Fibroblast of the aortic adventitia (primary cell): ENCODE data around the gene C2CD4A. TPM values are rescaled to one million over a fixed set of nuclear protein-coding genes. Genes with fewer than 3 reads are reported as not detected.
"Not testable (repeated sequence)": the region's sequence is repeated elsewhere in the genome, so short reads cannot be mapped to it uniquely, and the experiment has no call there.

Source experiments
- DNase-seq: peaks from one replicate; pipeline ENCODE4 v3.0.0-alpha.2; 2010; ENCODE audit warnings: low read depth
- H3K4me3 ChIP-seq: 2 replicates; pipeline ENCODE4 v1.5.1; 2011; ENCODE audit warnings: low read depth, mild to moderate bottlenecking, control low read depth, low read length, moderate library complexity
- CTCF ChIP-seq: IDR thresholded peaks from 2 replicates; pipeline ENCODE4 v1.5.1; 2011; ENCODE audit warnings: mild to moderate bottlenecking, low read length, control low read depth, inconsistent platforms; ENCODE audit not compliant: insufficient read depth
- total RNA-seq: library from RNA; depleted of rRNA; stranded (reverse); fragments of >200 nt; gene quantifications from 2 replicates; pipeline ENCODE4 v1.2.3, GENCODE V29; 2012; ENCODE audit warnings: low replicate concordance

Gene C2CD4A
- total RNA-seq, 1 donor: not detected

- no peak for TF ChIP-seq CTCF
- no peak overlapping the region for H3K4me3 ChIP-seq
- DNase-seq: peak; percentile 69
Observed at GRCh38 chr15:62035256-62035924, 31.4 kb upstream of the C2CD4A start.

GRCh38 chr15:62046078-62046743 lies 20.6 kb upstream of the C2CD4A start:
- no peak overlapping the region for H3K4me3 ChIP-seq
- TF ChIP-seq CTCF: no peak
- DNase-seq: no peak

DNA sequence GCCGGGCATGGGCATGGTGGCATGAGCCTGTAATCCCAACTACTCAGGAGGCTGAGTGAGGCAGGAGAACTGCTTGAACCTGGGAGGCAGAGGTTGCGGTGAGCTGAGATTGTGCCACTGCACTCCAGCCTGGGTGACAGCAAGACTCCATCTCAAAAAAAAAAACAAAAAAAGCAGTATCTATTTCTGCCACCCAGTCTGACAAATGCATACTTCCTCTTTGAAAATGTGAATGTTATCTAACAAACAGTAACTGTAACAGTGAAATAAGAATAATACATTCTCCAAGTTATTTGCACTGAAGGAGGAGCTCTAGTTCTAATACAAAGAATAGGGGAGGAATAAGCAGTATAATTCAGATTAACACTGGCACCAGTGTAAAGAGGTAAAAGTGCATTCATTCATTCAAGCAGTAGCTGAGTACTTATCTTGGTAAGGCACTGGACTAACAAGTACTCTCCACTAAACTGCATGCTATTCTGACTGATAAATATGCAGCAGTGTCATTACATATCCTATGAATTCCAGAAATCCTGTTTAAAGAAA lies 19.4 kb upstream of the C2CD4A start:
- H3K4me3 ChIP-seq: no peak overlapping the region
- DNase-seq: no peak
- no peak for TF ChIP-seq CTCF

DNA sequence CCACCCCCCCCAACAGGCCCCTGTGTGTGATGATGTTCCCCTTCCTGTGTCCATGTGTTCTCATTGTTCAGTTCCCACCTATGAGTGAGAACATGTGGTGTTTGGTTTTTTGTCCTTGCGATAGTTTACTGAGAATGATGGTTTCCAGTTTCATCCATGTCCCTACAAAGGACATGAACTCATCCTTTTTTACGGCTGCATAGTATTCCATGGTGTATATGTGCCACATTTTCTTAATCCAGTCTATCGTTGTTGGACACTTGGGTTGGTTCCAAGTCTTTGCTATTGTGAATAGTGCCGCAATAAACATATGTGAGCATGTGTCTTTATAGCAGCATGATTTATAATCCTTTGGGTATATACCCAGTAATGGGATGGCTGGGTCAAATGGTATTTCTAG lies 18.5 kb upstream of the C2CD4A start:
- not testable (repeated sequence) for DNase-seq, H3K4me3 ChIP-seq

GRCh38 chr15:62050115-62050514 lies 16.7 kb upstream of the C2CD4A start:
- no peak for TF ChIP-seq CTCF
- no peak overlapping the region for H3K4me3 ChIP-seq
- no peak for DNase-seq

DNA sequence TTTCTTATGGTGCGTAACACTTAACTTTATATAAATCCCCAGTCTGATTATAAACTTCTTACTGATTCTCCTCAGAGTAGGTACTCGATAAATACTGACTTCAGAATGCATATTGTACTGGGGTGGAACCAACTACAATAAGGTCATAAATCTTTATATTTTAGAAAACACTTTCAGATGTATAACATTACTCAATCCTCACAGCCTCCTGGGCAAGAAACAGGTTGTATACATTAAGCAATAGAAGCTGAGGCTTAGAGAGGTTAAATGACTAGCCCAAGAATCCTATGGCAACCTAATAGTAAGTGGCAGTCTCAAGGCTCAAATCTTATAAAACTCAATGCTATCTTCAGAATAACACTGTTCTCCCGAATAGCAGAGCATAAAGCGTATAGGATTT lies 15.6 kb upstream of the C2CD4A start:
- no peak overlapping the region for H3K4me3 ChIP-seq
- no peak for TF ChIP-seq CTCF
- no peak for DNase-seq

- no peak overlapping the region for H3K4me3 ChIP-seq
- TF ChIP-seq CTCF: no peak
- no peak for DNase-seq
Observed at GRCh38 chr15:62052713-62053112, 14.1 kb upstream of the C2CD4A start.
